Activated CD8-positive, alpha-beta memory T cell treated with anti-CD3 and anti-CD28 coated beads, Interleukin-2, amount 50 U/mL, for 48 hours (primary cell): ENCODE measurements around the gene HERC4.
"Not testable (repeated sequence)": the region's sequence is repeated elsewhere in the genome, so short reads cannot be mapped to it uniquely, and the experiment has no call there.

ENCODE experiments used
- DNase-seq: peaks from one replicate; pipeline ENCODE4 v3.0.0-alpha.2; 2020

Gene HERC4

GRCh38 chr10:68090586-68090985 lies 15.5 kb upstream of the HERC4 start:
- no peak for DNase-seq

GRCh38 chr10:68088740-68089139 lies 13.7 kb upstream of the HERC4 start:
- DNase-seq: no peak

DNA sequence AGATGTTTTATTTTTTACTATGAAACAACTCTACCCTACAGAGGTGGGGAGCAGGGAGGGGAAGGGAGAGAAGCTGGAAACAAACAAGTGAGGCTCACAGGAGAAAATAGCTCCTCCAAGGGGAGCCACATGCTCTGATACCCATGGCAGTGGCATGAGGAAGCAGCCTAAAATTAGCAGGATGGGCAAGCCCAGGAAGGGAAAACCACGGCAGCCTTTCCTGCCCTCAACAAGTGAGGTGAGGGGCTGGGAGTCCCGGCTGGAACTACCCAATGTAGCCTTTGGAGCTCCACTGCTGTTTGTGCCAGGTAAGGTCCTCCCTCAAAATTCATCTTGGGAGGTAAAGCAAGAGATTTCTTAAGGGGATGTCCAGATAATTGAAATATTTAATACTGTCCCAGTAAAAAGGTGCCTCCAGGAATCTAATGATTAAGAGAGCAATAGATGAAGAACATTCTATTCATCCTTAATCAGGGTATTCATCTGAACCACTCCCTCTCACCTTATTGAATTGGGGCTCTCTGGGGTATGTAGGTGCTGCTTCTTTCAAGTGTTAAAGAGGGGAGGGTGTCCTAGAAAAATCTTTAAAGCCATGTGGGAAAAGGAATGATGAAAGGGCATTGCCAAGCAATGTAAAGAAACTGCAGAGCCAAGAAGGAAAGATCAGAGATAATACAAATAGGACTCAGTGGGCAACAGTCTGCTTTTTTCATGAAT lies 12.8 kb upstream of the HERC4 start:
- no peak for DNase-seq

DNA sequence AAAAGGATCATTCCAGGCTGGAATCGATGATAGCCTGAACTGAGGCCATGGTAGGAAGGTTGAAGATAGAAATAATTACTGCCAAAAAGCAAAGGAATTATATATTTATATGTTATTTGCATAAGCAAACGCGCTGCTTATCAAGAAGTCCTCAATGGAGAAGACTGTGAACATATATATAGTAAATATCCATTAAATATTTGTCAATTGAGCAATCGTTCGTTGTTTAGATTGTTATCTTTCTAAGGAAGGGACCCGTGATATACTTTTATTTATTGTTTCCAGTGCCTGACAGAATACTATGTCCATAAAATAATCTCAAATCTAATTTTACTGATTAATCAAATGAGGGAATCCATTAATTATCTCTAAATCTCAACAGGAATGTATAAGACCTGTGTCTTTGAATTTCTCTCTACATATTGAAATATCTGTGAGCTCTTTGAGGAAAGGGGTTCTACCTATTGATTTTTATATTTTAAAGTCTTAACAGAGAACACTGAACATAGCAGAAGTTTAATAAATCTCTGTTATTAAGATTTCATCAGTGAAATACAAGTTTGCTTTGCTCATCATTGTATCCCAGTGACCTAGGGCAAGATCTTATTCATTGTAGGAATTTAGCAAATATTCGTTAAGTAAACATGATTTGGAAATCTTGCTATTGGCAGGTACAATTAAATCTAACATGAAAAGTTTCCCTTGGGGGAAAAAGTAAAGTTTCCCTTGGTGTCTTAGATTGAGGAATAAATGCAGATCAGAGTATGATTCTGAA lies 12.0 kb upstream of the HERC4 start:
- no peak for DNase-seq

GRCh38 chr10:68086011-68086410 lies 10.9 kb upstream of the HERC4 start:
- DNase-seq: no peak

DNA sequence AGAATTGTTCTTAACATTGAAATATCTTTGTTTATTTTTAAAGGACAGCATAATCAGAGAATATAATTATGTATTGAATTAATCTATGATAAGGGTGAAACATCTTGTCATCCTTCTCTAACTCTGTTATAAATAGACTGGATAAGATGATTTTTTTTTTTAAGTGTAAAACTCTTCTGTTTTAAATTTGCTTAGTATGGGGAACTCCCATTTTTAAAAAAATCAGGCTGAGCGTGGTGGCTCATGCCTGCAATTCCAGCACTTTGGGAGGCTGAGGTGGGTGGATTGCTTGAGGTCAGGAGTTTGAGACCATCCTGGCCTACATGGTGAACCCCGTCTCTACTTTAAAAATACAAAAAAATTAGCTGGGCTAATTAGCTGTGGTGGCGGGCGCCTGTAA lies 9.4 kb upstream of the HERC4 start:
- no peak for DNase-seq

DNA sequence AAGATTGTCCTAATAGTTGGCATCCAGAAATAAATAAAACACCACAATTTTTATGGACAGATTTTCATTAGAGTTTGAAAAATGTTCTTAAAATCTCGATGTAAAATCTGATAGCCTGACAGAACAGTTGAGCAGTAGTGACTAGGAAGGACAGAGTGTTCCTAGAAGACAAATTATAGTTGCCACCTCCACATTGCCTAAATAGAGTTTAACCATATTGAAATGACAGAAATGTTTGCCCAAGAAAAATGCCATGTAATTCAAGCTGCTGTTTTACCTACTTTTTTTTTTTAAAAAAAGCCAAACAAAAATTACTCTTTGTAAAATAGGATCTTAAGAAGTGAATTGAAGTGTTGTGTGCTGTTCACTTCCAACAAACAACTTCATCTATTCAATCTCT lies 8.9 kb upstream of the HERC4 start:
- DNase-seq: no peak

DNA sequence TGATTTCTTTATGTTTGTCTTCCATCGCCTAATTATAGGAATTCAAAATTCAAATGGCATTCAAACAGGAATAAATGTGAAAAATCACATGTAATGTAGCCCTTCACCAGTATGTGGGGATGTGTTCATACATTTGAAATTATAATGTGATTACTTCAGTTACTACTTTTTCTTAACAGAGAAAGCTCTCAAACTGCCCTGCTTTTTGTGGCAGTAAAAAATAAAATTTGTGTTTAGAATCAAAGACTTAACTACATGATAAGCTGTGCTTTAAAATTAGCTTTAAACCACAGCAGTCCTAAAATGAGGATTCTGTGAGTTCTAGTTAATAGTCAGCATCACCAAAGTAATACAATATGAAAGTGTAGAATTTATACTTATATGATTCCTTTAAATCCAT lies 7.8 kb upstream of the HERC4 start:
- no peak for DNase-seq

DNA sequence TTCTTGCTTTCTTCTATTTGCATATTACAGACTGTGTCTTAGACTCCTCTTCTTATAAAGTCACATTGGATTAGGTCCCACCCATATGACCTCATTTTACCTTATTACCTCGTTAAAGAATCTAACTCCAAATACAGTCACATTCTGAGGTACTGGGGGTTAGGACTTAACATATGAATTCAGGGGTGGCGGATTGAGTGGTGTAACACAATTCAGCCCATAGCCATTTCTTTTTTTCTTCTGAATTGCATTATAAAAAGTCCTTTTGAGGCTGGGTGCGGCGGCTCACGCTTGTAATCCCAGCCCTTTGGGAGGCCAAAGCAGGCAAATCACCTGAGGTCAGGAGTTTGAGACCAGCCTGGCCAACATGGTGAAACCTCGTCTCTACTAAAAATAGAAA lies 6.8 kb upstream of the HERC4 start:
- no peak for DNase-seq

DNA sequence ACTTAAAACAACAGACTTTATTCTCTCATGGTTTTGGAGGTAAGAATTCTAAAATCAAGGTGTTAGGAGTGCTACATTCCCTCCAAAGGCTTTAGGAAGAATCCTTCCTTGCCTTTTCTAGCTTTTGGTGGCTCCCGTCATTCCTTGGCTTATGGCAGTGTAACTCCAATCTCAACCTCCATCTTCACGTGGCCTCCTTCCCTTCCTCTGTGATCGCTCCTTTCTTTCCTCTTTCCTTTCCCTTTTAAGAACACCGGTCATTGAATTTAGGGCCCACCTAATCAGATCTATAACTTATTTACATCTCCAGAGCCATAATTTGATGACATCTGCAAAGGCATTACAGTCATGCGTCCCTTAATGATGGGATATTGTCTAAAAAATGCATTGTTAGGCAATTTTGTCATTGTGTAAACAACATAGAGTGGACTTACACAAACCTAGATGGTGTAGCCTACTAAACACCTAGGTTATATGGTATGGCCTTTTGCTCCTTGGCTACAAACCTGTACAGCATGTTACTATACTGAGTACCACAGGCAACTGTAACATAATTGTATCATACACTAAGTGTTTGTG lies 5.9 kb upstream of the HERC4 start:
- no peak for DNase-seq

GRCh38 chr10:68079434-68079833 lies 4.4 kb upstream of the HERC4 start:
- no peak for DNase-seq

DNA sequence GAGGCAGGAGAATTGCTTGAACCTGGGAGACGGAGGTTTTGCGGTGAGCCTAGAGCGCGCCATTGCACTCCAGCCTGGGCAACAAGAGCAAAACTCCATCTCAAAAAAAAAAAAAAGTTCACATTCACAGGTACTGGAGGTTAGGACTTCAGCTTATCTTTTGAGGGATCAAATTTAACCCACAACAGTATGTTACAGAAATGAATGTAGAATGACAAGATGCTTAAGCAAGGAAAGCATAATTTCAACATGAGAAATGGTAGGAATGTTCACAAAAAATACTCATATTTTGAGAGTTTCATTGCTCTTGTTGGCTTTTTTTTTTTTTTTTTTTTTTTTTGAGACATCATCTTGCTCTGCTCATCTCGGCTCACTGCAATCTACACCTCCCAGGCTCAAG lies 1.9 kb upstream of the HERC4 start:
- no peak for DNase-seq

DNA sequence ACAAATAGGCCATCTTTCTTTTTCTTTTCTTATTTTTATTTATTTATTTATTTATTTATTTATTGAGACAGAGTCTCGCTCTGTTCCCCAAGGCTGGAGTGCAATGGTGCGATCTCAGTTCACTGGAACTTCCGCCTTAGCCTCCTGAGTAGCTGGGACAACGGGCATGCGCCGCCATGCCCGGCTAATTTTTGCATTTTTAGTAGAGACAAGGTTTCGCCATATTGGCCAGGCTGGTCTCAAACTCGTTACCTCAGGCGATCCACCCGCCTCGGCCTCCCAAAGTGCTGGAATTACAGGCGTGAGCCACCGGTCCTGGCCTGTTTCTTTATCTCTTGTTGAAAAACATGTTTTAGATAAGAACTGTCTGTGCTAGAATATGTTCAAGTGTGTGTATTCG lies 998 bp upstream of the HERC4 start:
- DNase-seq: not testable (repeated sequence)

GRCh38 chr10:68075550-68076004 lies 494 bp upstream of the HERC4 start:
- DNase-seq: no peak

- no peak for DNase-seq
Measured at GRCh38 chr10:68074031-68074774, 880 bp downstream of the HERC4 start.

- no peak for DNase-seq
Measured at GRCh38 chr10:68073631-68074030, 1.5 kb downstream of the HERC4 start.

GRCh38 chr10:68067508-68067907 lies 7.6 kb downstream of the HERC4 start:
- DNase-seq: no peak

- no peak for DNase-seq
Measured at GRCh38 chr10:68067029-68067428, 8.1 kb downstream of the HERC4 start.

- DNase-seq: no peak
Measured at GRCh38 chr10:68053553-68053952, 21.5 kb downstream of the HERC4 start.

DNA sequence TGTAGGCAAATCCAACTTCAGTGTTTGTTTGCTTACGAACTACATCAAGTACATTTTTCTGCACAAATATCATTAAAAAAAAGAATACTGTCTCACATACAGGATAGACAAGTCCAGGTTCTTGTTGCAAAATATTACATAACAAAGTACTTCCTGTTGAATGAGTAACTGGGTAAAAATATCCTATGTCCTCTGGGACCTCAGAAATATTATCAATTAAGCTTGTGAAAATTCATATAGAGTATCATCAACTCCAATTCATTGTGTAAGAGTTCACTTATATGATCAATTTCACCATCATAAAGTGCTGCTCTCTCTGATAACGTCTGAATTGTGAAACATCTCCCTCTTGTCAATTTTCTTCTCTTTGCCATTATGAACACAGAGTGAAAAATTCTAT lies 22.6 kb downstream of the HERC4 start:
- no peak for DNase-seq

DNA sequence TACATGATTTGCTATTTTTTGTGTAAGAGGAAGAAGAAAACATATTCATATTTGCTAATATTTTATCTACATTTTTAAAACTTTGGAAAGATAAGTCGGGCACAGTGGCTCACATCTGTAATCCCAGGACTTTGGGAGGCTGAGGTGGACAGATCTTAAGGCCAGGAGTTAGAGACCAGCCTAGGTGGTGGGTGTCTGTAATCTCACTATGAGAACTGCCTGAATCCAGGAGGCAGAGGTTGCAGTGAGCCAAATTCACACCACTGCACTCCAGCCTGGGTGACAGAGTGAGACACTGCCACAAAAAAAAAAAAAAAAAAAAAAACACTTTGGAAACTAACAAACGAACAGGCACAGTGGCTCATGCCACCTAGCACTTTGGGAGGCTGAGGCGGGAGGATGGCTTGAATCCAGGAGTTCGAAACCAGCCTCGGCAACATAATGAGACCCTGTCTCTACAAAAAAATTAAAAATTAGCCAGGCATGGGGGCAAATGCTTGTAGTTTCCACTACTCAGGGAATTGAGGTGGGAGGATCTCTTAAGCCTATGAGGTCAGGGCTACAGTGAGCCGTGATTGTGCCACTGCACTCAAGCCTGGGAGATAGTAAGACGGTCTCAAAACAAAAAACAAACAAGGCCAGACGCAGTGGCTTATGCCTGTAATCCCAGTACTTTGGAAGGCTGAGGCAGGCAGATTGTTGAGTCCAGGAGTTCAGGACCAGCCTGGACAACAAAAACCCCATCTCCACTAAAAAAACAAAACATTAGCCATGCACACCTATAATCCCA lies 25.6 kb downstream of the HERC4 start:
- no peak for DNase-seq

- no peak for DNase-seq
Measured at GRCh38 chr10:68047554-68048327, 27.3 kb downstream of the HERC4 start.
